Parathyroid adenoma (tissue), 2 donors: ENCODE results near the gene TNP1.

Experiments used
- H2AFZ ChIP-seq: fragments of 300-600 bp; sonication (generic); one replicate; pipeline ENCODE4 v1.7.0; 2017; ENCODE audit warnings: antibody characterized with exemption, mild to moderate bottlenecking
- H3K27ac ChIP-seq: fragments of 300-600 bp; sonication (generic); one replicate; pipeline ENCODE4 v1.7.0; 2017
- H3K27me3 ChIP-seq: fragments of 300-600 bp; sonication (generic); one replicate; pipeline ENCODE4 v1.7.0; 2017; ENCODE audit warnings: low read length; ENCODE audit not compliant: control insufficient read depth, insufficient read depth
- H3K36me3 ChIP-seq: fragments of 300-600 bp; sonication (generic); one replicate; pipeline ENCODE4 v1.7.0; 2017; ENCODE audit warnings: low read length; ENCODE audit not compliant: control insufficient read depth, insufficient read depth
- H3K4me1 ChIP-seq: fragments of 300-600 bp; sonication (generic); one replicate; pipeline ENCODE4 v1.7.0; 2017; ENCODE audit warnings: control low read depth
- H3K4me2 ChIP-seq: fragments of 300-600 bp; sonication (generic); one replicate; pipeline ENCODE4 v1.7.0; 2017; ENCODE audit warnings: low read length
- H3K4me3 ChIP-seq: fragments of 300-600 bp; sonication (generic); one replicate; pipeline ENCODE4 v1.7.0; 2017; ENCODE audit warnings: low read depth, low read length
- H3K79me2 ChIP-seq: fragments of 300-600 bp; sonication (generic); one replicate; pipeline ENCODE4 v1.7.0; 2017; ENCODE audit warnings: control low read depth
- H3K9ac ChIP-seq: fragments of 300-600 bp; sonication (generic); one replicate; pipeline ENCODE4 v1.7.0; 2017; ENCODE audit warnings: mild to moderate bottlenecking
- H3K9me3 ChIP-seq: fragments of 300-600 bp; sonication (generic); one replicate; pipeline ENCODE4 v1.7.0; 2017; ENCODE audit warnings: low read length; ENCODE audit not compliant: control insufficient read depth
- TF ChIP-seq, protein P1 (sequence below): fragments of 300-600 bp; sonication (generic); IDR thresholded peaks from one replicate; pipeline ENCODE4 v1.7.0; 2017; ENCODE audit warnings: antibody characterized with exemption, mild to moderate bottlenecking
- donor health status: primary hyperparathyroidism.

Gene TNP1

GRCh38 chr2:216878072-216878471 lies 18.2 kb upstream of the TNP1 start:
- no peak overlapping the region for H2AFZ ChIP-seq
- H3K4me2 ChIP-seq: no peak overlapping the region
- no peaks in the 10 kb centered on the region for H3K27me3 ChIP-seq
- no peaks in the 10 kb centered on the region for H3K4me1 ChIP-seq
- no peaks in the 10 kb centered on the region for H3K9me3 ChIP-seq
- H3K79me2 ChIP-seq: no peaks in the 10 kb centered on the region
- H3K36me3 ChIP-seq: no peaks in the 10 kb centered on the region
- H3K9ac ChIP-seq: no peak overlapping the region
- H3K27ac ChIP-seq: no peak overlapping the region
- TF ChIP-seq, protein P1, sequence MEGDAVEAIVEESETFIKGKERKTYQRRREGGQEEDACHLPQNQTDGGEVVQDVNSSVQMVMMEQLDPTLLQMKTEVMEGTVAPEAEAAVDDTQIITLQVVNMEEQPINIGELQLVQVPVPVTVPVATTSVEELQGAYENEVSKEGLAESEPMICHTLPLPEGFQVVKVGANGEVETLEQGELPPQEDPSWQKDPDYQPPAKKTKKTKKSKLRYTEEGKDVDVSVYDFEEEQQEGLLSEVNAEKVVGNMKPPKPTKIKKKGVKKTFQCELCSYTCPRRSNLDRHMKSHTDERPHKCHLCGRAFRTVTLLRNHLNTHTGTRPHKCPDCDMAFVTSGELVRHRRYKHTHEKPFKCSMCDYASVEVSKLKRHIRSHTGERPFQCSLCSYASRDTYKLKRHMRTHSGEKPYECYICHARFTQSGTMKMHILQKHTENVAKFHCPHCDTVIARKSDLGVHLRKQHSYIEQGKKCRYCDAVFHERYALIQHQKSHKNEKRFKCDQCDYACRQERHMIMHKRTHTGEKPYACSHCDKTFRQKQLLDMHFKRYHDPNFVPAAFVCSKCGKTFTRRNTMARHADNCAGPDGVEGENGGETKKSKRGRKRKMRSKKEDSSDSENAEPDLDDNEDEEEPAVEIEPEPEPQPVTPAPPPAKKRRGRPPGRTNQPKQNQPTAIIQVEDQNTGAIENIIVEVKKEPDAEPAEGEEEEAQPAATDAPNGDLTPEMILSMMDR: no peak
- H3K4me3 ChIP-seq: no peak overlapping the region

GRCh38 chr2:216877085-216877484 lies 17.2 kb upstream of the TNP1 start:
- Histone ChIP-seq H2AFZ (no peak overlapping the region), H3K79me2 (no peaks in the 10 kb centered on the region), H3K4me2 (no peak overlapping the region), H3K36me3 (no peaks in the 10 kb centered on the region), H3K9me3 (no peaks in the 10 kb centered on the region), H3K9ac (no peak overlapping the region), H3K4me1 (no peaks in the 10 kb centered on the region), H3K27ac (no peak overlapping the region), H3K4me3 (no peak overlapping the region), H3K27me3 (no peaks in the 10 kb centered on the region)
- TF ChIP-seq, protein P1: no peak

DNA sequence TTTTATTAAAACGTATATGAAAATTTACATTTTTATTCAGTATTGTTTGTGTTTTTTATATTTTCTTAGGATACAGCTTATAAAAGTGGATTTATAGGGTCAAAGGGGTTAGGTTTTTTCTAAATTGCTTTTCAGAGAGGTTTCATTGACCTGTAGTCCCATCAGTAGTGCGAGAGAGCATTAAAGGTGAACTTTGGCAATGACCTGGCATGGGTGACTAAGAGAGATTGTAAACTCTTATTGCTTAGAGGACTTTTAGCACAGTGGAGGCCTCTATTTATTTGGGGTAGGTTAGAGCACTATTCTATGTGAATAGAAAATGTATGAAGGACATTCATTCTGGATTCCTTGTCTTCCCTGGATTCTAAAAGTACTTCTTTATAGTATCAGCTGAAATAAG lies 16.0 kb upstream of the TNP1 start:
- H3K27me3 ChIP-seq: no peaks in the 10 kb centered on the region
- no peaks in the 10 kb centered on the region for H3K9me3 ChIP-seq
- H2AFZ ChIP-seq: no peak overlapping the region
- no peak overlapping the region for H3K4me3 ChIP-seq
- H3K4me2 ChIP-seq: no peak overlapping the region
- no peak overlapping the region for H3K9ac ChIP-seq
- no peak overlapping the region for H3K27ac ChIP-seq
- TF ChIP-seq, protein P1: no peak
- H3K4me1 ChIP-seq: no peaks in the 10 kb centered on the region
- H3K79me2 ChIP-seq: no peaks in the 10 kb centered on the region
- H3K36me3 ChIP-seq: no peaks in the 10 kb centered on the region

GRCh38 chr2:216873573-216873972 lies 13.7 kb upstream of the TNP1 start:
- Histone ChIP-seq H3K4me1 (no peaks in the 10 kb centered on the region), H3K4me3 (no peak overlapping the region), H3K79me2 (no peaks in the 10 kb centered on the region), H3K9ac (no peak overlapping the region), H3K36me3 (no peaks in the 10 kb centered on the region), H3K27ac (no peak overlapping the region), H3K27me3 (no peaks in the 10 kb centered on the region), H3K4me2 (no peak overlapping the region), H2AFZ (no peak overlapping the region), H3K9me3 (no peaks in the 10 kb centered on the region)
- TF ChIP-seq, protein P1: no peak

DNA sequence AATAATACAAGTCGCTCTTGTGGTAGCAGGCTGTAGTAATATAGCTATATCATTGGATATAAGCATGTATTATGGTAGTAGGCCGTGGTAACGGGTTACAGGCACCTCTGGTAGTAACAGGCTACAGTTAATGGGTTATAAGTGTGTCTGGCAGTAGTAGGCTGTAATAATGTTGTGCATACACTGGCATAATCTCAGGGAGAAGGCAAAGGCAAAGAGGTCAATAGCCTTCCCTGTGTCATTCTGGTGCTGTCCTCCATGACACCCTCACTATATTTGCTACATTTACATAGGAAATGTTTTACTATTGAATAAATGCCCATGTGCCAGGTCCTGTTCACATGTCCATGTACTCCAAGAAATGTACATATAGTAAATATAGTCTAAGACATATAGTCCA lies 12.8 kb upstream of the TNP1 start:
- no peak overlapping the region for H3K4me3 ChIP-seq
- TF ChIP-seq, protein P1: no peak
- H3K27me3 ChIP-seq: no peaks in the 10 kb centered on the region
- no peak overlapping the region for H3K4me2 ChIP-seq
- H3K27ac ChIP-seq: no peak overlapping the region
- no peaks in the 10 kb centered on the region for H3K36me3 ChIP-seq
- H3K4me1 ChIP-seq: no peaks in the 10 kb centered on the region
- no peaks in the 10 kb centered on the region for H3K9me3 ChIP-seq
- no peak overlapping the region for H3K9ac ChIP-seq
- no peaks in the 10 kb centered on the region for H3K79me2 ChIP-seq
- H2AFZ ChIP-seq: no peak overlapping the region
